Hepatocyte (in vitro differentiated cells): ENCODE data around the gene SIGLEC7.

Experiments
- EZH2 ChIP-seq: fragments of 200-600 bp; sonication (generic); IDR thresholded peaks from 2 replicates; pipeline ENCODE4 v1.6.1; 2016; ENCODE audit warnings: antibody characterized with exemption, mild to moderate bottlenecking, borderline replicate concordance
- TF ChIP-seq, protein P1 (sequence below): fragments of 200-600 bp; sonication (generic); IDR thresholded peaks from 2 replicates; pipeline ENCODE4 v1.5.1; 2016; ENCODE audit warnings: antibody characterized with exemption, mild to moderate bottlenecking; ENCODE audit not compliant: poor library complexity

DNA sequence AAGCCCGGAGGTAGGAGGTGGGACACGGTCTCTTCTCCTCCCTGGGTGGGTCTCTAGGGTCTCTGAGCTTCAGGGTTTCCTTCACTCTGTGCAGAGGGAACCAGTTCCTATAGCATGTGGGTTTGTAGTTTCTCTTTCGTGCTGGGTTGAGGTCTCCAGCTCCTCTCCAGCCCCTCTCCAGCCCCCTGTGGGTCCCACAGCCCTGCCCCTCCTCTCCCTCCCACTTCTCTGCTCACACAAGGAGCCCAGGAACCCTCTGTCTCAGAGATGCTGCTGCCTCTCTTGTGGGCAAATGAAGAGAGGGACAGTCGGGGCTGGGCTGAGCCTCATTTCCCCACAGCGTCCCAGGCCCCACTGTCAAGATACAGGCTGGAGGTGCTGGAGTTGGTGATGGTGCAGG is 1.4 kb downstream of the SIGLEC7 start:
- TF ChIP-seq, protein P1, sequence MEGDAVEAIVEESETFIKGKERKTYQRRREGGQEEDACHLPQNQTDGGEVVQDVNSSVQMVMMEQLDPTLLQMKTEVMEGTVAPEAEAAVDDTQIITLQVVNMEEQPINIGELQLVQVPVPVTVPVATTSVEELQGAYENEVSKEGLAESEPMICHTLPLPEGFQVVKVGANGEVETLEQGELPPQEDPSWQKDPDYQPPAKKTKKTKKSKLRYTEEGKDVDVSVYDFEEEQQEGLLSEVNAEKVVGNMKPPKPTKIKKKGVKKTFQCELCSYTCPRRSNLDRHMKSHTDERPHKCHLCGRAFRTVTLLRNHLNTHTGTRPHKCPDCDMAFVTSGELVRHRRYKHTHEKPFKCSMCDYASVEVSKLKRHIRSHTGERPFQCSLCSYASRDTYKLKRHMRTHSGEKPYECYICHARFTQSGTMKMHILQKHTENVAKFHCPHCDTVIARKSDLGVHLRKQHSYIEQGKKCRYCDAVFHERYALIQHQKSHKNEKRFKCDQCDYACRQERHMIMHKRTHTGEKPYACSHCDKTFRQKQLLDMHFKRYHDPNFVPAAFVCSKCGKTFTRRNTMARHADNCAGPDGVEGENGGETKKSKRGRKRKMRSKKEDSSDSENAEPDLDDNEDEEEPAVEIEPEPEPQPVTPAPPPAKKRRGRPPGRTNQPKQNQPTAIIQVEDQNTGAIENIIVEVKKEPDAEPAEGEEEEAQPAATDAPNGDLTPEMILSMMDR, result no peak
- TF ChIP-seq EZH2, result no peak
